Activated CD4-positive, alpha-beta T cell treated with anti-CD3 and anti-CD28 coated beads for 4 hours (primary cell): Measurements from ENCODE around the gene IMPA2.
"Not testable (repeated sequence)": the region's sequence is repeated elsewhere in the genome, so short reads cannot be mapped to it uniquely, and the experiment has no call there.

Experiments used
- DNase-seq, 2 donors: peaks; one replicate each; pipeline ENCODE4 v3.0.0-alpha.2; 2020

Gene IMPA2

DNA sequence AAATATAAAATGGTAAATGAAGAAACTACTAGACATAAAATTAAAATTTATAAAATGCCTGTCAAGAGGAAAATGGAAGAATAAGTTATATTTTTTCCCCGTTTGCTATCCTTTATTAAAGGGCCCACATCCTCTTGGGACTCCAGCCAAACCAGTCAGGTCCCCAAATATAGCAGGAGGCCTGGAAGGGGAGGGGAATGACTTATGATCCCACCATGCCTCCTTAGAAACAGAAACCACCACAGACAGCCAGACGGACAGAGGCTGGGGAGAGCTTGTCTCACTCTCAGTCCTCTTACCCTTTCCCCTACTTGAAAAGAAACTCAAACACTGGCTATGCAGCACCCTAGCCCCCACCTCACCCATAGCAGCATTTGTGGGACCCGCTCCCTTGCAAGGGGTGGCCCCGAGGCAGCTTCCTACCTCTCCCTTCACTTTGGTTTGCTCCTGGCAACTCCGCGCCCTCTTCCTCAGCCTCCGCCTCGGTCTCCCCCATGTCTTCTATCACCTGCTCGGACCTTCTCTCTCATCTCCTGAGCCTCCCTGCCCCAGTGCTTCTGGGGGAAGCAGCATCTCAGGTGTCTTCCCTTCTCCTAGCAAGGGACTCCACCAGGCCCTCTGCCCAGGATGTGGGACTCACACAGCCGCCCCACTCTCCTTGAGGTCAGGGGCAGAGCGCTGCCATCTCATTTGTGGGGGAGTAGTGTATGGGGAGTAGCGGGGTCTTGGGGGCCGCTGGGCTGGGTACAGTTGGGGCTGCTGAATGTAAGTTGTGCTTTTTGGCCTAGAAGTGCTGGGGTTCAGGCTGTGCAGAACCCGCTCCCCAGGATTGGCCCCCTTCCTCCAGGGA is 75.0 kb downstream of the IMPA2 start:
- DNase-seq: no peak

DNA sequence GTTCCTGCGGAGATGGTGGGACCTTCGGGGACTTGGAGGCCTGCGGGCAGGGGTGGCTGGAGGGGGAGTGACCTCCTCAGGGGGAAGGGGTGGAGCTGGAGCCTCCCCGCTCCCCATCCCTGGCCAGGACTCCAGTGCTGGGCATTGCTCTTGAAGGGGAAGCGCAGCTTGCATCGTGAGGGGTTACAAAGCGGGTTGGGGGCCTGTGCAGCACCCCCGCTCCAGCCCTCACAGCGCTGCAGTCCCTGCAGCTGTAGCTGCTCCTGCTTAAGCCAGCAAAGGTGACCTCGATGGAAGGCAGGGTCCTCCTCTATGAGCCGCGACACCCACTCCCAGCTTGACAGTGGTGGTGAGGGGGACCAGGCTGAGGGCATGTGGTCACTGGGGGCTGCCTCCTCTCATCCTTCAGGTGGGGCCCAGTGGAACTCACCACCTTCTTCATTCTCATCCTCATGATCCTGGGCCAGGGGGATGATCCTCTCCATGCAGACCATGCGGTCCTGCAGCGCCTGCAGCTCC is 75.6 kb downstream of the IMPA2 start:
- DNase-seq: no peak

DNA sequence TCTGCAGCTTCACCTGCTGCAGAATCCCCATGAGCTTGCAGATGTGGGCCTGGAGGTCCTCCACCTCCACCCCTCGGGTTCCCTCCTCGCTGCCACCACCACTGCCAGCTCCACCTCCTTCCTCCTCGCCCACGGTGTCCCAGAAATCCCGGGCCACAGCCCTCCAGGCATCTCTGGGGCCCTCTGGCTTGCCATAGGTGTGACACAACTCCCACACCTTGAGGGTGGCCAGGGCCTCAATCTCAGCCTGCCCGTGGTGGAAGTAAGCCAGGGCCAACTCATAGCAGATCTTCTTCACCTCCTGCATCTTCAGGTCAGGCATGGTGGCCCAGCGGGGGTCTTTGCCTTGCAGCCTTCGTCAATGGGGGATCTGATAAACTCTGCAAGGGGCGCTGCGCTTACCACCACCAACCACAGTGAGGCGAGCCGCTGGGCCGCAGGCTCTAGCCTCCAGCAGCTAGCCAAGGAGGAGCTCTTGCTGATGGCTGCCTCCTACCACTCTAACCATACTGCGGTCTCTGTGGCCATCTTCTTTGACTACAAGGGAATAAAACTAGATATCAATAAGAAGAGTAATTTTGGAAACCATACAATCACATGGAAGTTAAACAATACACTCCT is 76.2 kb downstream of the IMPA2 start:
- DNase-seq: no peak

DNA sequence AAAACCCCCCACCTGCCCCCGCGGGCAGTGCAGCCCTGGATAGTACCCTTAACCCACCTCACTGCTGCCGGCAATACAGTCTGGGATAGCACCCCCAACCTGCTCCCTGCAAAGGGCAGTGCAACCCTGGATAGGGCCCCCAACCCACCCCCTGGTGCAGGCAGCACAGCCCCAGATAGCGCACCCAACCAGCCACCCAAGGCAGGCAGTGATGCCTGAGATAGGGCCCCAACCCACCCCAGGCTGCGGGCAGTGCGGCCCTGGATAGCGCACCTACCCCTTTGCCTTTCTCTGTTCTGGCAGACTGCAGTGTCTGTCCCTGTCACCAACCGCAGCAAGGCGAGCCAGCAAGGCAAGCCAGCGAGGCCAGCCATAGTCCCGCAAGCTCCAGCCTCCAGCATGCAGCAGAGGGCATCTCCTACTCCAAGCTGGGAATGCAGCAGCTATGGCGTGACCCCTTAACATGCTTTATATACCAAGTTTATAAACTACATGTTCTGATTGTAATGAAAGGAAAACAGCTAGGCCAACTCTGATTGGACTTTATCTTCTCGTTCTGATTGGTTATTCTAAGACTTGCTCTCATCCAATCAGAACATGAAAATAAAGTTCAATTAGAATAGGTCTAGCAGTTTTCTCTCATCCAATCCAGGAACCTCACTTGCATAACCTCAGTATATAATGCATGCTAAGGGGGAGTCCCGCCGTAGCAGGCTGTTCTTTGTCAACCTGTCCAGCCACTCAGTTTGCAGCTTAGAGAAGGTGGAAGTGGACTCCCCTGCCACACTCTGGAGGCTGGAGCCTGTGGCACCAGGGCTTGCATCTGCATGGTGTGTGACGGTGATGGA is 78.3 kb downstream of the IMPA2 start:
- no peak for DNase-seq

DNA sequence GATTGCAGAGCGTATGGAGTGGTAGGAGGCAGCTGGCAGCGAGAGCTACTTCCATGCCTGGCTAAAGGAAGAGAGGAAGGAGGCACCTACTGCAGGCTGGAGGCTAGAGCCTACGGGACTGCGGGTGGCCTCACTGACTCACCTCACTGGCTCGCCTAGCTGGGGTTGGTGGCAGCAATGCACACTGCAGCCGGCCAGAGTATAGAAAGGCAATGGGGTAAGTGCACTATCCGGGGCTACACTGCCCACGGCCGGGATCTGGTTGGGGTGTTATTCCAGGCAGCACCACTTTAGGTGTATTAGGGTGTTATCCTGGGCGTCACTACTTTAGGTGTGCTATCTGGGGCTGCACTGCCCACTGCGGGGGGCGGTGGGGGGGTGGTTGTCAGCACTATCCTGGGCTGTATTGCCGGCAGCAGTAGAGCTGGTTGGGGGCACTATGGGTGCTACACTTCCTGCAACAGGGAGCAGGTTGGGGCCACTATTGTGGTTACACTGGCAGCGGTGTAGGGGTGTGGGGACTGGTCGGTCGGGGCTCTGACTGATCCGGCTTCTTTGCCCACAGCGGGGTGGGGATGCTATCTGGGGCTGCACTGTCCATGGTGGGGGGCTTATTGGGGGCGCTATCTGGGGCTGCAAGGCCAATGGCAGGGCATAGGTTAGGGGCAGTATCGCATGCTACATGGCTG is 79.0 kb downstream of the IMPA2 start:
- DNase-seq: no peak

DNA sequence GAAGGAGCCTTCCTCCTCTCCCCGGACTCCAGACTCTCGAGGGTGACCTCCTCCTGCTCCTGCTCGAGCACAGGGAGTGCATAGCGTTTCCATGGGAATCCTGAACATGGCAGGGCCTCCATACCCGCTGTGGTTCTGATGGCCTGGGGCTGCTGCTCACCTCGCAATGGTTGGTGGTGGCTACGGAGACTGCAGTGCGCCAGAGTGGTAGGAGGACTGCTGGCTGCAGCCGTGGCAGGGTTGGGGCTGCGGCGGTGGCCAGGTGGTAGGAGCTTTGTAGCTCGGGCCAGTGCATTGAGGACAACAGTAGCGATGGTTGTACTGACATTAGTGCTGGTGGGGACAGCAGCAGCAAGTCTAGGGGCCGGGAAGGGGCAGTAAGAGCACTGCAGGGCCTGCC is 80.4 kb downstream of the IMPA2 start:
- DNase-seq: no peak

DNA sequence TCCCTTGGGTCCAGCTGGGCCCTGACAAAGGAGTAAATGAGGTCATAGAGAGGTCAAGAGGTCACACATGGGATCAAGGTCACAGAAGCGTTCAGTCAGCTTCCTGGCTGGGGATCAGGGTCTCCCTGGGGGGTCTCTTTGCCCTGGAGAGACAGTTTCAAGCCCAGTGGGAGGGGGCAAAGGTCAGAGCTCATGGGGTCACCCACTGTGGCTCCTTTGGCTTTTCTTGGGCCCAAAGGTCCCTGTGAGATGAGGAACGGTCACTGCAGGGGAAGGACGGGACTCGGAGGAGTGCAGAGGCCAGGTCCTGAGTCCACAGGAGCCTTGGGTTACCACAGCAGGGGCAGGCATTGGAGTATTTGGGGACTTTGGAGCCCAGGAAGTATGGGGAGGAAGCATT is 81.7 kb downstream of the IMPA2 start:
- DNase-seq: no peak

DNA sequence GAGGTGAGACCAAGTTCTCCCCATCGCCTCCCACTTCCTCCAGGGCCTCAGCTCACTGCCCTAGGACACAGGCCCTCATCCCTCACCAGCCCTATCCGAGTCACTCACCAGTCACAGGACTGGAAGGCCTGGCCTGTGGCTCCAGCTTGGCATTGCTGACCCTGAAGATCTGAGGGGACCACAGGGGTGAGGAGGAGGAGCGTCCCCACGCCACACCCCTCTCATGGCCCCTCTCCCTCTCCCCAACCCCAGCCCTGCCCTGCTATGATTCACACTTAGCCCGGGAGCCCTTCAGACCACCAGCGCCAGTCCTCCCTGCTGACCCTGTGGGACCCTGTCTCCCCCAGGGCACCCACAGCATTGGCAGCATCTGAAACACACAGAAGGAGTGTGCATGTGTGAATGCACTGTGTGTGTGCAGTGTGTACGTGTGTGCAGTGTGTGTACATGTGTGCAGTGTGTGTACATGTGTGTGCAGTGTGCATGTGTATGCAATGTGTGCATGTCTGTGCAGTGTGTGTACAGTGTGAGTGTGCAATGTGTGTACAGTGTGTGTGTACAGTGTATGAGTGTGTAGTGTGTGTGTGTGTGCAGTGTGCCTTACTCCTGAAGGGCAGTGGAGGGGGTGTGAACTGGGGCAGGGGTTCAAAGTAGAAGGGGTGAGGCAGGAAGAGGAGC is 82.9 kb downstream of the IMPA2 start:
- no peak for DNase-seq

DNA sequence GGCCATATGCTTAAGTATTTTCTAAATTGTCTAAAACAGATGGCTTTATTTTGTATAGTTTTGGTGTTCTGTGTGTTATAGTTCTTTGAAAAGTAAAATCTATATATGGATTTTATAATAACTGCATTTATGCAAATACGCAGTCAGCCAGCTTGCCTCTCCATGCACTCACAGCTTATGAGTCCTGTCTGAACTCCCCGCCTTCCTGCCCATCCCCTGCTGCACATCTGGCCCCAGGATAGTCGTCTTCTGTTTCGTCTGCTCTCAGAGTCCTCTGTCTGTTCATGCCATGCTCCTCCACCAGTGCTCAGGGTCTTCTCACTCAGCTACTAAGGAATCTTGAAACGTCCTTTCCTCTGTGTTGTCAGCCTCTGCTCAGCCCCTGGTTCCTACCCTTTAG is 84.1 kb downstream of the IMPA2 start:
- DNase-seq: no peak

DNA sequence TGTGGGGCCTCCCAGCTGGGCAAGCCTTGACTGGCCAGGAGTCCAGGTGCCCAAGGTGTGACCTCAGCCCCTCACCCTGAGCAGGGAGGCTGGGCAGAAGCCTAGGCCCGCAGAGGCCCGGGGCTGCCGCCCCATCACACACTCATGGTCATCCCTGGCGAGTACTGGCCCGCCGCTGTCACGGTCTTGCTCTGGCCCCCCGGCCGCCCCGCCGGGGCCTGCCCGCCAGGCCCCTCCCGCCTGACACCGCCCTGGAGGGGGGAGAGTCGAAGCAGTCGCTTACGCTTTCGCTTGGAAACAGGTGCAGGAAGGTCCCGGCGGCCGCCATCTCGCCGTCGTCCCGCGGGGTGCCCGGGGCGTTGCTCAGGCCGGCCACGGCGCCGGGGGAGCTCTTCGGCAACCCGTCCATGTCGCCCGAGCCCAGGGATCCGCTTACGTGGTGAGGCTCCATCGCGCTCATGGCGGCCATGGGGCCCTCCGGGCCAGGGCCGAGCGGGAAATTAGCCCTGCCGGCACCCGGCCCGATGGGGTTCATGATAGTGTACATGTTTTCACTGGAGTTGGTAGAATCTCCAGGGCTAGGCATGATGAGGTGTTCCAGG is 85.7 kb downstream of the IMPA2 start:
- no peak for DNase-seq

DNA sequence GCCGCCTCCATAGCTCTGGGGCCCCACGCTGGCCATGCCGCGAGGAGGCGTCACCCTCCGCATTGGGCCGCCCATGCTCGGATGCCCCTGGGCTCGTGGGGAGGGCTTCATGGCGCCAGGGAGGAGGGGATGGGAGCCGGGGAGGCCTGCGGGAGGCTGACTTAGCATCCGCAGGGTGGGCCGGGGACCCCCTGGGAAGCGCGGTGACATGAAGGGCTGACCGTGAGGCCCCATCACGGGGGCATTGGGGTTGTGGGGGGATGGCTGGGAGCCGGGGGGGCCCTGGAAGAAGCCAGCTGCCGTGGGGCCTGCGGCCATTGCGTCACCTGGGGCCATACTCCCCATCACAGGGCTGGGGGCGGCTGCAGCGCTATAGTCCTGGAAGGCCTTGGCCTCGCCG is 86.4 kb downstream of the IMPA2 start:
- no peak for DNase-seq

DNA sequence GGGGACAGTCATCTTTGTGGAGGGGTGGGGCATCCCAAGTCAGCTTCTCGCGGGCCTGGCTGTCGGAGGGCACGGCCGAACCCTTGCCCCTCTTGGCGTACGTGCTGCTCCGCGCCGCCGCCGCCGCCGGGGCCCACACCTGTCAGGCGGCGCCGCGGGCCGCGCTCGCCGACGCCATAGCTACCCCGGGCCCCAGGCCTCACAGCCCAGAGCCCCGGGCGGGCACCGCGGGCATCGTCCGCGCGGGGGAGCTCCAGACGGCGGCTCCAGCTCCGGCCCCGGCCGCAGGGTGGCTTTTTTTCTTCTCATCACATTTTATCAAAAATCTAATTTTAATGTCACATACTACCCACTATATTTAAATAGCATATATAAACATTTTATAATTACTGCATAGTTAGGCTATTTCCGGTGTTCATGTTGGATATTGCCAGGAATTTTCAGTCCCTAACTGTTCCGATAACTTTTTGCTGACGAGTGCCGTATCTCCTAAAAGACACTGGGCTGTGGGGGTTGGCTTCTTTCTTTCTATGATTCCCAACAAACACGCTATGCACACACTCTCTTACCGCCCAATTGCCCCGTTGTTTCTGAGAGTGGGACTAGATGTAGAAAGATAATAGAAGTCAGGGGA is 87.1 kb downstream of the IMPA2 start:
- not testable (repeated sequence) for DNase-seq

DNA sequence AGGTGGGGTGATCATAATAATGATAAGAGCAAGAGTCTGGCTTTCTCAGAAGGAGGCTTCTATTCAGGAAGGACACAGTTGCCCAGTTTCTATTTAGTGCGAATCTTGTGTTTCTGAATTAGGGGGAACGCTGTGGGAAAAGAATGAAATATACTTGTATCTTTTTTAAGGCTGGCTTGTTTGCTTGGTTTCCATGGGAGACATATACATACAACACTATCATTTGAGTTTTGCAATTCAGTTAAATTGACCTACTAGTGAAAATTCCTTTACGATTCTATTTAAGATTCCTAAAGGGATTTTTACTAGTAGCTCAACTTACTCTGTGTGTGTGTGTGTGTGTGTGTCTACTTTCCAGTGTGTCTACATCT is 87.6 kb downstream of the IMPA2 start:
- DNase-seq: no peak

DNA sequence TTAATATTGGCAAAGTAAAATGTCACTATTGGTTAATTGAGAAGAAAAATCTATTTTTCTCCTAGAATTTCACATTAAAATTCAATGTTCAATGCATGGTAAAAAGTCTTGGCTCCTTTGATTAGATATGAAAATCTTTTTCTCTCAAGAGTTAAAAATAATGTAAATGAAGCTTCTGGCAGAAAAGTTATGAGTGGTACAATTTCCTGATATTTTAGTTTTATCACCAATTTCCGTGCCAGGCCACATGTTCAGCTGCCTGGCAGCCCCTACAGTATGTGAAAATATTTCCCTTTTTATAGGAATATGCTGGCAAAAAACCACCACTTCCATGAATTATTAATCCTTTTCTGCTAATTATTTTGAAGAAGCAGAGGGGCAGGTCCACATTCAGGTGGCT is 89.8 kb downstream of the IMPA2 start:
- not testable (repeated sequence) for DNase-seq

DNA sequence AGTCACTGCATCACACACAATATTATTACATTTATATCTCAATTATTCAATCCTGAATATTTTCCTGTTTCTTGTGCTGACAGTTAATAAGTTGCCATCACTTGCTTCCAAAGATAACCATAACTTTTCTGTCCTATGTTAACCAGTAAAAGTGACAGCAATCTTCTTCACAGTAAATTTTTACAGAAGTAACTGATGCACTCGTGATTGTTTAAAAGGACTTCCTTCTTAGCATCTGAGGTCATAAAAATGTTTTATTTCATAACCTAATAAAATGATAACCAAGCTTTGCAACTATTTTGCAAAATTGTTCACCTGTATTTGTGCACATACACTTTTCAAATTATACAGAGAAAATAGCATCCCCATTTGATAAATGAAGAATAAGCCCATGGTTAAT is 91.7 kb downstream of the IMPA2 start:
- DNase-seq: no peak

DNA sequence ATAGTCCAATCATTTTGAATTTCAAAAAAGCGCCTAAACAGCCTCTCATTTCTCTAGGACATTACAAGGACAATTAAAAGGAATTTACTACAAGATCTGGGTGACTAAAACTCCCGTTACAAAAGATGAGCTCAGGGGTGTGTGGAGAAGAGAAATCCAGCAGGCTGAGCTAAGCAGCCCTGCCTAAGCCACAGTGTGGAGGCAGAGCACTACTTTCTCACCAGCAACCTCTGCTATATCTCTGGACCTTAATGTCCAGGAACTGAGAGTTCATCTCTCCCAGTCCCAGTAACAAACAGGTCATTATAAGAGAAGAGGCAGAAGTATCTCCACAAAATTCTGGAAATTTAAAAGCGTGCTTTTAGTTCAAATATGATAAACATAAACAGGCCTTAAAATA is 93.4 kb downstream of the IMPA2 start:
- no peak for DNase-seq

DNA sequence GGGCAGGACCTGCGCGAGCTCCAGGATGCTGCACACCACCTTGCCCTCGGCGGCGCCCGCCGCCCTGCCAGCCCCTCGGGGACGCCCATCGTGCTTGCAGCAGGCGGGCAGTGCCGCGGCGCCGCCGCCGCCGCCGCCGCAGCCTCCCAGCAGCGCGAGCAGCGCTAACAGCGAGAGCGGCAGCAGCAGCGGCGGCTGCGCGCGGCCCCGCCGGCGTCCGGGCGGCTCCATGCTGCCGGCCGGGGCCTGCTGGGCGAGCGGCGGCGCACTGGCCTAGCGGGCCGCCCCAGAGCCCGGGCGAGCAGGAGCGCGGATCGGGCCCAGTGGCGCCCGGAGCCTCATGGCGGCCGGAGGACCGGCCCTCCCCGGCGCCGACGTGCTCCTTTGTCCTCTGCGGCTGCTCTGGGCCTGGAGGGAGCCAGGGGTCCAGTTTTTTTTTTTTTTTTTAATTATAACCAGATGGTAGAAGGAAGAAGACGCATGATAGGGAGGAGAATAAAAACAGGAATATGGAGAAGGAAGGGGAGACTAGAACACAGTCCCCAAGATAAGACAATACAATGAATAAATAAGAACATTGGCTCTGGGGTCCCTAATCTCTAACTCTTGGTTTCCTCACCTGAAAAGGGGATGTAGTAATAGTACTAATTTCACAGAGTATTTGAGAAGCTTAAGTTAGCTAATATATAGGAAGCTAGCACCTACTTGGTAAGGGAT is 95.3 kb downstream of the IMPA2 start:
- DNase-seq: no peak

DNA sequence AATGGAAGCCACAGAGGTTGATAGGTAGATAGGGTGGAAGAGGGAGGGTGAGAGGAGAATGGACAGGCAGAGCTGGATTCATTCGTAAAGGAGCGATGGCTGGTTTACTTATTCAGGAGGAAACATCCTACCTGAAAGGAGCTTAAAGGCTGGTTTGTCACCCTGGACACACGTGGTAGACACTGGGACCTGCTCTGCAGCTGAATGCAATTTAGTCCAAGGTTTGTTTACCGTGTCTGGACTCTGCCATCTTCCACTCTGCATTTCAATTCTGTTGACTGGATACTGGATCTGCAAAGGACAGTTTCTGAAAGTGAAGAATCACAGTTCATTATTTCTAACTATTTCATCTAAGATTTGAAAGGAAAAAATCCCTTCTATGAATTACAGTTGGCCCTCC is 96.7 kb downstream of the IMPA2 start:
- DNase-seq: not testable (repeated sequence)

DNA sequence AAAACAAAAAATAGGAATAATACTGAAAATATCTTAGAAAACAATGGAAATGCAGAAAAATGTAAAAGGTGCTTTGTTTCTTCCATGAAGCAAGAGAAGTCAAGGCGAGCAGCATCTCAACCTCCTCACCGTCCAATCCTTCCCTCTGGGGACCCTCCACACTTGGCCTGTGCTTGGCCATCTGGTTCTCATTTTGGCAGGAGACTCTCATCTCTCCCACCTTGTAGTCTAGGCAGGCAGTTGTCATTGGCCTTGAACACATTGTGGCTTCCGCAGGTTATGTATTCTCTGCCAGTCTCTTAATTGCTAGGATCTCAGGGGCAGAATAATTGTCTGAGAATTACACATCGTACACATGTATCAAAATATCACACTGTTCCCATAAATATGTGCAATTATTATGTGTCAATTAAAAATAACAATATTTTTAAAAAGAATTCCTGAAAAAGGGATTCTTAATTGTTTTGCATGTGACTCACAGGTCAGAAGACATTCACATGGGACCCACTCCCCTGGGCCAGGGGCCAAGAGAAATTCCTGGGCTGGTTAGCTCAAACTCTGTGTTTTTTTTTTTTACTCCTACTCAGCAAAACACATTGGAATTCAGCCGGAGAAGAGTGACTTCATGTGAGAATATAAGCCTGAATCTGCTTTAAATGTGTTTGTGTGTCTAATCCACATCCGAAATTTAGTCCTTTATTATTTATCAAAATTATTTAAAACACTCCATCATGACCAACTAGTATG is 98.4 kb downstream of the IMPA2 start:
- no peak for DNase-seq
